ENCODE results near the gene STEAP4. TPM values are rescaled to one million over a fixed set of nuclear protein-coding genes. Genes with fewer than 3 reads are reported as not detected.

Gene STEAP4
- total and polyA plus RNA-seq, 9 of the 15 experiments (the other 6 are each of a cell fraction or from before 2014, with no cell fraction given): 0.07 TPM; not detected in 8

DNA sequence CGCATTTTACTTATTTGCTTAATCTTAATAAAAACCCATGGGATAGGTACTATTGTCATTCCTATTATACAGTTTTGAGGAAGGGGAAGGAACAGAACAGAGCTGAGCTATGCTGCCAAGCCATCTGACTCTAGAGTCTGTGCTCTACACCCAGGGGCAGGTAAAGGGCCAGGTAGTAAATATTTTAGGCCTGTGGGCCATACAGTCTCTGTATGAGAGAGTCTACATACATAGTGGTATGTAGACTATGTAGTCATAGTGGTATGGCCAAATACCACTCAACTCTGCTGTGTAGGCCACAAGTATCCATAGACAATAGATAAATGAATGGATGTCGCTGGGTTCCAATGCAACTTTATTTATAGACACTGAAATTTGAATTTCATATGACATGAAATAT is 83.4 kb downstream of the STEAP4 start:
- Histone ChIP-seq H3K36me3 (ENCODE audit: control insufficient read depth, insufficient read depth, low read length) (no peaks in the 10 kb centered on the region), H3K79me2 (ENCODE audit: control insufficient read depth, insufficient read depth, low read length) (peaks cover 16% of the 10 kb centered on the region), H4K20me1 (replicated peaks; ENCODE audit: control insufficient read depth, insufficient read depth, low read length) (no peaks in the 10 kb centered on the region), H3K9ac (ENCODE audit: insufficient read depth in 1 of 2, low read depth in 2 of 2, low read length in 2 of 2) (no peak overlapping the region), H3K4me1 (replicated peaks in 1 of 2; ENCODE audit: control insufficient read depth in 2 of 2, insufficient read depth in 2 of 2, low read length in 2 of 2) (peaks cover 0 to 10% of the 10 kb centered on the region in 2 experiments; a peak in 3 of 5 replicates), H3K27me3 (ENCODE audit: control insufficient read depth in 2 of 2, insufficient read depth in 2 of 2, low read length in 2 of 2) (no peaks in the 10 kb centered on the region), H2AFZ (ENCODE audit: low read depth, low read length) (no peak overlapping the region), H3K4me2 (ENCODE audit: insufficient read depth, low read length) (no peak overlapping the region), H3K27ac (ENCODE audit: extremely low read depth, low read depth, low read length) (no peak overlapping the region), H3K4me3 (no peak overlapping the region), H3K9me3 (replicated peaks; ENCODE audit: control insufficient read depth, insufficient read depth, low read depth, low read length) (no peaks in the 10 kb centered on the region), H3K9me1 (ENCODE audit: control insufficient read depth, insufficient read depth, low read length) (no peaks in the 10 kb centered on the region)
- FAIRE-seq: no peak
- TF ChIP-seq POLR2AphosphoS5 (IDR thresholded peaks at IDR 0.05; ENCODE audit: control insufficient read depth, insufficient read depth, low read depth, low read length) (no peak), TBP (optimal IDR thresholded peaks at IDR 0.05; ENCODE audit: low read depth, low read length) (no peak), ESRRB (CRISPR knock-in tag; IDR thresholded peaks at IDR 0.05; ENCODE audit: borderline replicate concordance) (no peak), PURB (CRISPR knock-in tag; IDR thresholded peaks at IDR 0.05; ENCODE audit: low read depth) (no peak), FOXK1 (CRISPR knock-in tag; IDR thresholded peaks at IDR 0.05; ENCODE audit: borderline replicate concordance) (no peak), SRSF3 (IDR thresholded peaks at IDR 0.05; ENCODE audit: insufficient read depth, low read length) (no peak), NR1H2 (CRISPR knock-in tag; IDR thresholded peaks at IDR 0.05) (no peak), NCOA4 (IDR thresholded peaks at IDR 0.05; ENCODE audit: partially characterized antibody) (no peak), ZNF583 (CRISPR knock-in tag; IDR thresholded peaks at IDR 0.05) (no peak), C11orf30 (IDR thresholded peaks at IDR 0.05; ENCODE audit: low read depth) (no peak), PHTF2 (CRISPR knock-in tag; IDR thresholded peaks at IDR 0.05) (no peak), BRF1 (IDR thresholded peaks at IDR 0.05; ENCODE audit: borderline replicate concordance, extremely low read depth, insufficient read length) (no peak), MTA2 (IDR thresholded peaks at IDR 0.05; ENCODE audit: low read depth) (no peak)
- TF ChIP-seq, protein P1, sequence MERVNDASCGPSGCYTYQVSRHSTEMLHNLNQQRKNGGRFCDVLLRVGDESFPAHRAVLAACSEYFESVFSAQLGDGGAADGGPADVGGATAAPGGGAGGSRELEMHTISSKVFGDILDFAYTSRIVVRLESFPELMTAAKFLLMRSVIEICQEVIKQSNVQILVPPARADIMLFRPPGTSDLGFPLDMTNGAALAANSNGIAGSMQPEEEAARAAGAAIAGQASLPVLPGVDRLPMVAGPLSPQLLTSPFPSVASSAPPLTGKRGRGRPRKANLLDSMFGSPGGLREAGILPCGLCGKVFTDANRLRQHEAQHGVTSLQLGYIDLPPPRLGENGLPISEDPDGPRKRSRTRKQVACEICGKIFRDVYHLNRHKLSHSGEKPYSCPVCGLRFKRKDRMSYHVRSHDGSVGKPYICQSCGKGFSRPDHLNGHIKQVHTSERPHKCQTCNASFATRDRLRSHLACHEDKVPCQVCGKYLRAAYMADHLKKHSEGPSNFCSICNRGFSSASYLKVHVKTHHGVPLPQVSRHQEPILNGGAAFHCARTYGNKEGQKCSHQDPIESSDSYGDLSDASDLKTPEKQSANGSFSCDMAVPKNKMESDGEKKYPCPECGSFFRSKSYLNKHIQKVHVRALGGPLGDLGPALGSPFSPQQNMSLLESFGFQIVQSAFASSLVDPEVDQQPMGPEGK (CRISPR knock-in tag; IDR thresholded peaks at IDR 0.05; ENCODE audit: borderline replicate concordance): no peak
- TF ChIP-seq, protein P2, sequence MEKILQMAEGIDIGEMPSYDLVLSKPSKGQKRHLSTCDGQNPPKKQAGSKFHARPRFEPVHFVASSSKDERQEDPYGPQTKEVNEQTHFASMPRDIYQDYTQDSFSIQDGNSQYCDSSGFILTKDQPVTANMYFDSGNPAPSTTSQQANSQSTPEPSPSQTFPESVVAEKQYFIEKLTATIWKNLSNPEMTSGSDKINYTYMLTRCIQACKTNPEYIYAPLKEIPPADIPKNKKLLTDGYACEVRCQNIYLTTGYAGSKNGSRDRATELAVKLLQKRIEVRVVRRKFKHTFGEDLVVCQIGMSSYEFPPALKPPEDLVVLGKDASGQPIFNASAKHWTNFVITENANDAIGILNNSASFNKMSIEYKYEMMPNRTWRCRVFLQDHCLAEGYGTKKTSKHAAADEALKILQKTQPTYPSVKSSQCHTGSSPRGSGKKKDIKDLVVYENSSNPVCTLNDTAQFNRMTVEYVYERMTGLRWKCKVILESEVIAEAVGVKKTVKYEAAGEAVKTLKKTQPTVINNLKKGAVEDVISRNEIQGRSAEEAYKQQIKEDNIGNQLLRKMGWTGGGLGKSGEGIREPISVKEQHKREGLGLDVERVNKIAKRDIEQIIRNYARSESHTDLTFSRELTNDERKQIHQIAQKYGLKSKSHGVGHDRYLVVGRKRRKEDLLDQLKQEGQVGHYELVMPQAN (IDR thresholded peaks at IDR 0.05; ENCODE audit: borderline replicate concordance): no peak
- TF ChIP-seq, protein P3, sequence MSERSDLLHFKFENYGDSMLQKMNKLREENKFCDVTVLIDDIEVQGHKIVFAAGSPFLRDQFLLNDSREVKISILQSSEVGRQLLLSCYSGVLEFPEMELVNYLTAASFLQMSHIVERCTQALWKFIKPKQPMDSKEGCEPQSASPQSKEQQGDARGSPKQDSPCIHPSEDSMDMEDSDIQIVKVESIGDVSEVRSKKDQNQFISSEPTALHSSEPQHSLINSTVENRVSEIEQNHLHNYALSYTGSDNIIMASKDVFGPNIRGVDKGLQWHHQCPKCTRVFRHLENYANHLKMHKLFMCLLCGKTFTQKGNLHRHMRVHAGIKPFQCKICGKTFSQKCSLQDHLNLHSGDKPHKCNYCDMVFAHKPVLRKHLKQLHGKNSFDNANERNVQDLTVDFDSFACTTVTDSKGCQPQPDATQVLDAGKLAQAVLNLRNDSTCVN (CRISPR knock-in tag; IDR thresholded peaks at IDR 0.05): no peak
- no peak for ATAC-seq
- ChIA-PET POLR2A (interaction anchor here (0.6 to 1.0 kb wide), 2 partner anchors 11 to 16 kb away, joined by 3 read pairs; no protein-coding TSS in a partner anchor), CTCF (ENCODE audit: low intra/inter-chr PET ratio) (no interaction called here)
- in situ Hi-C loops (cut with MboI) (no loop called here), intact Hi-C loops (cut with micrococcal nuclease) (no loop called here)
- no TSS peak for BruUV-seq (replicated peaks)
- DNase-seq (ENCODE audit: extremely low read depth in 1 of 4, low spot score in 3 of 4): no peak
- 54% methylated on average over 2 of the region's 2 CpGs for WGBS (ENCODE audit: insufficient coverage, low coverage, missing lambda C conversion rate)
